IMR-90 (cell line): ENCODE data around the gene ANKDD1A. TPM values are rescaled to one million over a fixed set of nuclear protein-coding genes. Genes with fewer than 3 reads are reported as not detected.

Source experiments
- ATAC-seq: fragments of 200-7000 bp; cut with Tn5 transposase; 2 replicates; pipeline ENCODE4 v1.9.1; 2020; ENCODE audit warnings: low read depth, mild to moderate bottlenecking, moderate library complexity
- BruUV-seq: library from RNA; stranded (reverse); fragments of 400-500 nt; replicated peaks from 2 replicates; lab custom pipeline; 2021; lab: Mats Ljungman, UMichigan
- CTCF ChIA-PET: fragments of 300-600 bp; formaldehyde crosslinking; extraction: SDS; loops from one replicate; lab custom pipeline; 2021; ENCODE audit warnings: antibody characterized with exemption; lab: Yijun Ruan, JAX
- POLR2A ChIA-PET: fragments of 300-600 bp; sonication (Branson Sonifier 250); formaldehyde crosslinking; loops from one replicate; lab custom pipeline; 2022; ENCODE audit warnings: antibody characterized with exemption; ENCODE audit not compliant: unreplicated experiment; lab: Charles Lee
- DNase-seq: peaks from one replicate; pipeline ENCODE4 v3.0.0; 2013
- H2AFZ ChIP-seq: replicated peaks from 2 replicates; pipeline ENCODE3; 2013; ENCODE audit warnings: low read length, mild to moderate bottlenecking; ENCODE audit not compliant: poor library complexity
- H2AK5ac ChIP-seq: 2 replicates; pipeline ENCODE4 v1.6.1; 2013; ENCODE audit warnings: low read depth, low read length, inconsistent platforms
- H2AK9ac ChIP-seq: replicated peaks from 2 replicates; pipeline ENCODE3; 2013; ENCODE audit warnings: mild to moderate bottlenecking, low read depth, low read length, moderate library complexity; ENCODE audit not compliant: poor library complexity
- H2BK120ac ChIP-seq: 2 replicates; pipeline ENCODE4 v1.6.1; 2013; ENCODE audit warnings: low read depth, low read length, inconsistent platforms
- H2BK15ac ChIP-seq: 3 replicates; pipeline ENCODE4 v1.6.1; 2013; ENCODE audit warnings: low read depth, low read length, inconsistent platforms
- H2BK20ac ChIP-seq: 2 replicates; pipeline ENCODE4 v1.6.1; 2013; ENCODE audit warnings: low read depth, mild to moderate bottlenecking, inconsistent platforms, low read length, moderate library complexity
- H2BK5ac ChIP-seq: 2 replicates; pipeline ENCODE4 v1.6.1; 2013; ENCODE audit warnings: mild to moderate bottlenecking, low read depth, low read length, inconsistent platforms; ENCODE audit not compliant: poor library complexity, severe bottlenecking
- H3K14ac ChIP-seq: replicated peaks from 2 replicates; pipeline ENCODE4 v1.6.1; 2013; ENCODE audit warnings: low read depth, low read length, inconsistent platforms
- H3K18ac ChIP-seq: 2 replicates; pipeline ENCODE4 v1.6.1; 2013; ENCODE audit warnings: low read depth, low read length, control low read depth
- H3K23ac ChIP-seq: 2 replicates; pipeline ENCODE4 v1.6.1; 2013; ENCODE audit warnings: low read depth, low read length, inconsistent platforms
- H3K27ac ChIP-seq: 2 replicates; pipeline ENCODE4 v1.5.1; 2013; ENCODE audit warnings: mild to moderate bottlenecking, control low read depth, low read length; ENCODE audit not compliant: insufficient read depth
- H3K27me3 ChIP-seq: 2 replicates; pipeline ENCODE4 v1.6.1; 2013; ENCODE audit warnings: low read length; ENCODE audit not compliant: control insufficient read depth, insufficient read depth
- H3K36me3 ChIP-seq: 2 replicates; pipeline ENCODE4 v1.6.1; 2013; ENCODE audit warnings: low read length, mixed read lengths; ENCODE audit not compliant: control insufficient read depth, insufficient read depth
- H3K4ac ChIP-seq: 2 replicates; pipeline ENCODE4 v1.6.1; 2013; ENCODE audit warnings: low read depth, low read length, inconsistent platforms
- H3K4me1 ChIP-seq: 2 replicates; pipeline ENCODE4 v1.6.1; 2013; ENCODE audit warnings: low read length, mixed read lengths; ENCODE audit not compliant: control insufficient read depth, insufficient read depth
- H3K4me2 ChIP-seq: 2 replicates; pipeline ENCODE4 v1.6.1; 2013; ENCODE audit warnings: low read depth, mild to moderate bottlenecking, control low read depth, low read length, moderate library complexity
- H3K4me3 ChIP-seq: 2 replicates; pipeline ENCODE4 v1.5.1; 2013; ENCODE audit warnings: low read depth, mild to moderate bottlenecking, control low read depth, low read length, moderate library complexity; ENCODE audit not compliant: insufficient read depth
- H3K56ac ChIP-seq: 2 replicates; pipeline ENCODE4 v1.6.1; 2013; ENCODE audit warnings: low read length, inconsistent platforms; ENCODE audit not compliant: insufficient read depth; ENCODE audit errors: extremely low read depth
- H3K79me1 ChIP-seq, 2 experiments: 2 replicates each; pipeline ENCODE4 v1.6.1; 2013; ENCODE audit warnings: low read length in 2 of 2, inconsistent platforms in 1 of 2, low read depth in 1 of 2
- H3K9ac ChIP-seq: 2 replicates; pipeline ENCODE4 v1.6.1; 2013; ENCODE audit warnings: low read depth, low read length, control low read depth
- H3K9me1 ChIP-seq: 2 replicates; pipeline ENCODE4 v1.6.1; 2013; ENCODE audit warnings: low read length, inconsistent platforms; ENCODE audit not compliant: insufficient read depth
- H3K9me3 ChIP-seq: 2 replicates; pipeline ENCODE4 v1.6.1; 2013; ENCODE audit warnings: low read length; ENCODE audit not compliant: control insufficient read depth, insufficient read depth
- H4K20me1 ChIP-seq: 2 replicates; pipeline ENCODE4 v1.6.1; 2013; ENCODE audit warnings: low read length, inconsistent platforms; ENCODE audit not compliant: insufficient read depth
- H4K5ac ChIP-seq: 2 replicates; pipeline ENCODE4 v1.6.1; 2013; ENCODE audit warnings: mild to moderate bottlenecking, low read depth, low read length, control low read depth
- H4K8ac ChIP-seq, 2 experiments: 2 replicates each; pipeline ENCODE4 v1.6.1; 2013; ENCODE audit warnings: low read depth in 2 of 2, low read length in 2 of 2, control low read depth in 1 of 2, inconsistent platforms in 1 of 2
- H4K91ac ChIP-seq: 2 replicates; pipeline ENCODE4 v1.6.1; 2013; ENCODE audit warnings: low read depth, low read length, inconsistent platforms; ENCODE audit not compliant: insufficient read depth
- CEBPB ChIP-seq: IDR thresholded peaks from 2 replicates; pipeline ENCODE4 v1.6.1; 2012; ENCODE audit warnings: low read depth, low read length, improper control_type of control experiment
- RFX5 ChIP-seq: IDR thresholded peaks from 2 replicates; pipeline ENCODE4 v1.8.0; 2012; ENCODE audit warnings: low read depth, mild to moderate bottlenecking, low read length, moderate library complexity
- WGBS, 2 experiments: methylation state at CpG; one replicate each; pipeline versions ENCODE4 v1.1.5 to v1.1.7; 2013; ENCODE audit warnings: missing lambda C conversion rate in 2 of 2; ENCODE audit not compliant: insufficient read length in 1 of 2; ENCODE audit errors: extremely low coverage in 2 of 2; 5-methylcytosine and 5-hydroxymethylcytosine counted together
- dilution Hi-C: fragments of 300-500 bp; cut with HindIII; formaldehyde crosslinking; loops from one replicate; pipeline ENCODE4 v1.14.3; 2018; ENCODE audit warnings: low sequenced_read_pairs; ENCODE audit not compliant: unreplicated experiment
- in situ Hi-C: fragments of 300-500 bp; cut with MboI; formaldehyde crosslinking; loops from 3 replicates; pipeline ENCODE4 v1.14.3; 2019; ENCODE audit warnings: low sequenced_read_pairs, inconsistent platforms, mixed read lengths
- intact Hi-C: fragments of 100-400 bp; cut with micrococcal nuclease; formaldehyde crosslinking; loops from 2 replicates; pipeline ENCODE4 v1.10.0; 2022
- polyA plus RNA-seq, 3 experiments: library from polyadenylated mRNA; depleted of rRNA; stranded (reverse); fragments of >200 nt; gene quantifications; 2 replicates each; pipeline ENCODE4 v1.2.3, GENCODE V29; 2012; ENCODE audit warnings: low replicate concordance in 1 of 3
- total RNA-seq: library from RNA; depleted of rRNA; stranded (reverse); fragments of >200 nt; gene quantifications from 2 replicates; pipeline ENCODE4 v1.2.3, GENCODE V29; 2012

ANKDD1A gene
- total and polyA plus RNA-seq, 2 of the 4 experiments (the other 2 are of a cell fraction) = 3.6 to 4.9 TPM

- Histone ChIP-seq H3K9me1 (peaks cover 42% of the 10 kb centered on the region), H2BK15ac (peak overlapping the region; percentile 68; the same call in 2 of the 3 replicates), H3K79me1 (peaks cover 0 to 26% of the 10 kb centered on the region in 2 experiments; a peak in 2 of 4 replicates), H3K4me1 (peaks cover 43% of the 10 kb centered on the region), H3K36me3 (no peaks in the 10 kb centered on the region), H2AFZ (peak overlapping the region; percentile 85), H2AK5ac (peak overlapping the region; percentile 82), H2BK20ac (peak overlapping the region; percentile 78), H2BK5ac (peak overlapping the region; percentile 93), H4K20me1 (no peaks in the 10 kb centered on the region), H3K18ac (peak overlapping the region; percentile 11), H3K4me2 (peak overlapping the region; percentile 70), H3K4me3 (no peak overlapping the region; the same call in 1 of the 2 replicates), H3K23ac (peak overlapping the region; percentile 87), H3K27me3 (no peaks in the 10 kb centered on the region), H3K9ac (peak overlapping the region; percentile 6), H2BK120ac (peak overlapping the region; percentile 92), H3K9me3 (no peaks in the 10 kb centered on the region), H3K27ac (peak overlapping the region; percentile 9), H4K91ac (peak overlapping the region; percentile 77), H3K56ac (peak overlapping the region; percentile 42; the same call in 1 of the 2 replicates), H4K8ac (peak overlapping the region; percentile 88), H3K4ac (peak overlapping the region; percentile 97), H4K5ac (peak overlapping the region; percentile 58), H2AK9ac (peak overlapping the region; percentile 81), H3K14ac (peak overlapping the region; percentile 90)
- DNase-seq (peak; percentile 65), ATAC-seq (peak; percentile 15; the same call in 1 of the 2 replicates)
- 0% methylated on average over 1 of the region's 6 CpGs; no CpG with 5 or more reads in 1 of the 2 experiments for WGBS, 2 experiments
- dilution Hi-C loops = no loop called here
- ChIA-PET CTCF (no interaction called here), POLR2A (no interaction called here)
- no TSS peak for BruUV-seq
- intact Hi-C loops = no loop called here
- in situ Hi-C loops = no loop called here
- TF ChIP-seq CEBPB = peak; percentile 13; the same call in 1 of the 2 replicates
- no peak for TF ChIP-seq RFX5
Observed at GRCh38 chr15:64895285-64896065, 16.2 kb upstream of the ANKDD1A start.
